GM12865 (cell line): ENCODE measurements around the gene HACL1.

Source experiments
- DNase-seq: peaks from one replicate; pipeline ENCODE4 v3.0.0; 2010; ENCODE audit warnings: low read depth
- H3K4me3 ChIP-seq: 2 replicates; pipeline ENCODE4 v1.5.1; 2011; ENCODE audit warnings: mild to moderate bottlenecking, low read depth, low read length, control low read depth
- CTCF ChIP-seq: IDR thresholded peaks from 2 replicates; pipeline ENCODE4 v1.5.1; 2011; ENCODE audit warnings: low read length, control low read depth, low read depth, inconsistent platforms; ENCODE audit not compliant: insufficient read depth; ENCODE audit errors: missing control alignments

The HACL1 gene

GRCh38 chr3:15645246-15645645 lies 43.9 kb upstream of the HACL1 start:
- DNase-seq: no peak
- no peak overlapping the region for H3K4me3 ChIP-seq
- TF ChIP-seq CTCF: no peak

- no peak for TF ChIP-seq CTCF
These were observed 37.5 kb upstream of the HACL1 start for GRCh38 chr3:15638891-15639262.

GRCh38 chr3:15638193-15638890 lies 37.0 kb upstream of the HACL1 start:
- peak; percentile 56 for DNase-seq
- H3K4me3 ChIP-seq: no peak overlapping the region
- no peak for TF ChIP-seq CTCF

More at GRCh38 chr3:15638891-15639262, 37.5 kb upstream of the HACL1 start:
- peak; percentile 65 for DNase-seq
- H3K4me3 ChIP-seq: no peak overlapping the region

- TF ChIP-seq CTCF: no peak
- DNase-seq: peak; percentile 71
- H3K4me3 ChIP-seq: no peak overlapping the region
These were observed 36.0 kb upstream of the HACL1 start for GRCh38 chr3:15637131-15637951.

GRCh38 chr3:15636028-15636709 lies 34.8 kb upstream of the HACL1 start:
- peak; percentile 82 for DNase-seq

More at GRCh38 chr3:15636028-15636709, 34.8 kb upstream of the HACL1 start:
- no peak for TF ChIP-seq CTCF
- peak overlapping the region; percentile 48 for H3K4me3 ChIP-seq
